ENCODE results near the gene JAKMIP1.

DNA sequence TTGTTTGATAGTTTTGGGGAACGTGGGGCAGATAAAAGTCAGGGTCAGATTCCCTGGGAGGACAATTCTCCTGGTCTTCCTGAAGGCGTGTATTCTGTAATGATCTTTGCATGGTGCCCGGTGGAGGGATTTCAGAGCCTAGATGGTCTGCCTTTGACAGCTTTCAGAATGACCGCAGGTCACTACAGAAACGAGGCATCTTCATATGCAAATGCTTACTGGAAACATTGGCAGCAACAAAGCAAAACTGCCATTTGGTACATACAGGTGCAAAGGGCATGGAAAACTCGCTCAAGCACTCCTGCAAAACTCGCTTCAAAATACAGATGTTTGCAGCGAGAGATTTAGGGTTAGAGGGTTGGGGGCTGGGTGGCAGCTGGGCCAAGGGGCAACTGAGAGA is 190.9 kb downstream of the JAKMIP1 start:
- TF ChIP-seq, protein P1, sequence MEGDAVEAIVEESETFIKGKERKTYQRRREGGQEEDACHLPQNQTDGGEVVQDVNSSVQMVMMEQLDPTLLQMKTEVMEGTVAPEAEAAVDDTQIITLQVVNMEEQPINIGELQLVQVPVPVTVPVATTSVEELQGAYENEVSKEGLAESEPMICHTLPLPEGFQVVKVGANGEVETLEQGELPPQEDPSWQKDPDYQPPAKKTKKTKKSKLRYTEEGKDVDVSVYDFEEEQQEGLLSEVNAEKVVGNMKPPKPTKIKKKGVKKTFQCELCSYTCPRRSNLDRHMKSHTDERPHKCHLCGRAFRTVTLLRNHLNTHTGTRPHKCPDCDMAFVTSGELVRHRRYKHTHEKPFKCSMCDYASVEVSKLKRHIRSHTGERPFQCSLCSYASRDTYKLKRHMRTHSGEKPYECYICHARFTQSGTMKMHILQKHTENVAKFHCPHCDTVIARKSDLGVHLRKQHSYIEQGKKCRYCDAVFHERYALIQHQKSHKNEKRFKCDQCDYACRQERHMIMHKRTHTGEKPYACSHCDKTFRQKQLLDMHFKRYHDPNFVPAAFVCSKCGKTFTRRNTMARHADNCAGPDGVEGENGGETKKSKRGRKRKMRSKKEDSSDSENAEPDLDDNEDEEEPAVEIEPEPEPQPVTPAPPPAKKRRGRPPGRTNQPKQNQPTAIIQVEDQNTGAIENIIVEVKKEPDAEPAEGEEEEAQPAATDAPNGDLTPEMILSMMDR (IDR thresholded peaks at IDR 0.05): no peak
- TF ChIP-seq POLR2A (IDR thresholded peaks at IDR 0.05): no peak
